Ishikawa (cell line): ENCODE data around the gene ST3GAL3.

ENCODE experiments used
- CEBPB ChIP-seq: IDR thresholded peaks from 2 replicates; pipeline ENCODE4 v1.6.1; 2012
- CREB1 ChIP-seq: IDR thresholded peaks from 2 replicates; pipeline ENCODE4 v1.6.1; 2012; ENCODE audit warnings: low read depth
- EGR1 ChIP-seq: IDR thresholded peaks from 2 replicates; pipeline ENCODE4 v1.6.1; 2012
- EP300 ChIP-seq: IDR thresholded peaks from 2 replicates; pipeline ENCODE4 v1.6.1; 2012; ENCODE audit warnings: borderline replicate concordance
- FOXM1 ChIP-seq: IDR thresholded peaks from 2 replicates; pipeline ENCODE4 v1.6.1; 2012; ENCODE audit warnings: low read depth, borderline replicate concordance
- NFIC ChIP-seq: IDR thresholded peaks from 2 replicates; pipeline ENCODE4 v1.6.1; 2012
- RAD21 ChIP-seq: IDR thresholded peaks from 2 replicates; pipeline ENCODE4 v1.6.1; 2012; ENCODE audit warnings: low read depth
- REST ChIP-seq: IDR thresholded peaks from 2 replicates; pipeline ENCODE4 v1.6.1; 2012; ENCODE audit warnings: low read depth, mild to moderate bottlenecking
- TAF1 ChIP-seq: IDR thresholded peaks from 2 replicates; pipeline ENCODE4 v1.6.1; 2012; ENCODE audit warnings: low read depth, mild to moderate bottlenecking
- TCF12 ChIP-seq: IDR thresholded peaks from 2 replicates; pipeline ENCODE4 v1.6.1; 2012; ENCODE audit warnings: low read depth
- TEAD4 ChIP-seq: IDR thresholded peaks from 2 replicates; pipeline ENCODE4 v1.6.1; 2012
- USF1 ChIP-seq: IDR thresholded peaks from 2 replicates; pipeline ENCODE4 v1.6.1; 2012
- YY1 ChIP-seq: IDR thresholded peaks from 2 replicates; pipeline ENCODE4 v1.6.1; 2012; ENCODE audit warnings: low read depth
- ZBTB7A ChIP-seq: IDR thresholded peaks from 2 replicates; pipeline ENCODE4 v1.6.1; 2012; ENCODE audit warnings: low read depth
- TF ChIP-seq, protein P1 (sequence below): IDR thresholded peaks from 2 replicates; pipeline ENCODE4 v1.6.1; 2012

ST3GAL3 gene

GRCh38 chr1:43919906-43920305 is 212.6 kb downstream of the ST3GAL3 start:
- TF ChIP-seq NFIC (no peak), TCF12 (no peak), ZBTB7A (no peak)

DNA sequence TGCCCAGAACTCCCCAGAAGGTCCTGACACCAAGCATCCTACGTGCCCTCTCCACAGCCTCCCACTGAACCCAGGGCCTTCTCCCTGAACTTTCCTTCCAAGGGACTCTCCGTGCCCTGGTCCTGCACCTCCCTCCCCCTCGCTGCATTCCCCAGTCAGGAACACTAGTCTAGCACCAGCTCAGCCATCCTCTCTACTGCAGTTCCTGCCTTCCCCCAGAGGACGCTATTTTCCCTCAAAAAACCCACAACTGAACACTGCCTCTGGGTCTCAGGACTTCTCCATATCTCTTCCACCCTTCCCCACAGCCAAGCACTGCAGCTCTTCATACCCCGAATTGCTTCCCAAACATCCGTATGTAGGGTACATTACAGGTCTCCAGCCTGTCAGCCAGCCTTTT is 213.7 kb downstream of the ST3GAL3 start:
- no peak for TF ChIP-seq NFIC
- no peak for TF ChIP-seq TEAD4
- TF ChIP-seq ZBTB7A: no peak
- no peak for TF ChIP-seq TCF12
- no peak for TF ChIP-seq REST
- no peak for TF ChIP-seq TAF1
- no peak for TF ChIP-seq FOXM1
- no peak for TF ChIP-seq CREB1

DNA sequence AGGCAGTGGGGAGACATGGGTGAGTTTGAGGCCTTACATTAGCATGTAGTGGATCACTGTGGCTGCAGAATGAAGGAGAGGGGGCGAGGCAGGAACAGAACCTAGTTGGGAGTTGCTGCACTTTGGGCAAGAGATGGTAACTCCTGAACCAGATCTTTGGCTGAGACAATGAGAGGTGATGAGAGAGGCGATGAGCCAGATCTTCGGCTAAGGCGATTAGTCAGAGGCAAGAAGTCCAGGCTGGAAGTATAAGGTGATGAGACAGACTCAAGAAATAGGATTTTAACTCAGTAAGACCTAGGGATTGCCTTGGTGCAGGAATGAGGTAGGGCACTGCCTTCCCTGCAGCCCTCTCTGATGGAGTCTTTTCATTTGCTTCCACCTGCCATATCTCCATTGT is 217.2 kb downstream of the ST3GAL3 start:
- TF ChIP-seq ZBTB7A (no peak), USF1 (no peak), EGR1 (no peak), TAF1 (no peak), FOXM1 (no peak), EP300 (no peak), RAD21 (no peak), NFIC (no peak), YY1 (no peak), TCF12 (no peak), CEBPB (no peak)

DNA sequence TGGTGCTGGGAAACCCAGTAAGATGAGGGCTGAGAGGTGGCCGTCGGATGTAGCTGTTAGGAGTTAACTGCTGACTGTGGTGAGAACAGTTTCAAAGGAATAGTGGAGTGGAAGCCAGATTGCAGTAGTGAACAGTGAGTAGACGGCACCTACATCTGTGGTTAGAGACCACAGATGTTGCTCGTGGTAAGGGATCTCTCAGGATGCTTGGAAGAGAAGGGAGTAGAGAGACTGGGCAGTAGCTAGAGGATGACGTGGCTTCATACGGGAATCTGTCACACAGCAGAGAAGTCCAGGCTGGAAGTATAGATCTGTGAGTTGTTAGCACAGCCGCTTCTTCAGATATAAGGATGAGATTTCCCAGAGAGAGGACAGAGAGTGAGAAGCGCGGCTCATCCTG is 218.5 kb downstream of the ST3GAL3 start:
- TF ChIP-seq EGR1 (no peak), RAD21 (no peak), TAF1 (no peak)

DNA sequence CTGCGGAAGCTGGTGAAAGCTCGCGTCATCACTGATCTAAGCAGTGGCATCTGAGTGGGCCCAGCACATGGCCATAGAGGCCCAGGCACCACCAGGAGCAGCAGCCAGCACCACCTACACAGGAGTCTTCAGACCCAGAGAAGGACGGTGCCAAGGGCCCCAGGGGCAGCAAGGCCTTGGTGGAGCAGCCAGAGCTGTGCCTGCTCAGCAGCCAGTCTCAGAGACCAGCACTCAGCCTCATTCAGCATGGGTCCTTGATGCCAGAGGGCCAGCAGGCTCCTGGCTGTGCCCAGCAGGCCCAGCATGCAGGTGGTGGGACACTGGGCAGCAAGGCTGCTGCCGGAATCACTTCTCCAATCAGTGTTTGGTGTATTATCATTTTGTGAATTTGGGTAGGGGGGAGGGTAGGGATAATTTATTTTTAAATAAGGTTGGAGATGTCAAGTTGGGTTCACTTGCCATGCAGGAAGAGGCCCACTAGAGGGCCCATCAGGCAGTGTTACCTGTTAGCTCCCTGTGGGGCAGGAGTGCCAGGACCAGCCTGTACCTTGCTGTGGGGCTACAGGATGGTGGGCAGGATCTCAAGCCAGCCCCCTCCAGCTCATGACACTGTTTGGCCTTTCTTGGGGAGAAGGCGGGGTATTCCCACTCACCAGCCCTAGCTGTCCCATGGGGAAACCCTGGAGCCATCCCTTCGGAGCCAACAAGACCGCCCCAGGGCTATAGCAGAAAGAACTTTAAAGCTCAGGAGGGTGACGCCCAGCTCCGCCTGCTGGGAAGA is 223.0 kb downstream of the ST3GAL3 start:
- TF ChIP-seq EP300 (no peak), RAD21 (peak; percentile 42; the same call in 1 of the 2 replicates)

- TF ChIP-seq TEAD4 (no peak), FOXM1 (no peak), RAD21 (no peak), EP300 (no peak), USF1 (no peak), YY1 (no peak), TCF12 (no peak), NFIC (no peak), CEBPB (no peak), CREB1 (no peak), REST (no peak), TAF1 (no peak), ZBTB7A (no peak), EGR1 (no peak)
- TF ChIP-seq, protein P1, sequence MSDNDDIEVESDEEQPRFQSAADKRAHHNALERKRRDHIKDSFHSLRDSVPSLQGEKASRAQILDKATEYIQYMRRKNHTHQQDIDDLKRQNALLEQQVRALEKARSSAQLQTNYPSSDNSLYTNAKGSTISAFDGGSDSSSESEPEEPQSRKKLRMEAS: no peak
Measured at GRCh38 chr1:43930949-43931275, 223.6 kb downstream of the ST3GAL3 start.
